CD4-positive, CD25-positive, alpha-beta regulatory T cell (primary cell): Measurements from ENCODE around the gene CCDC142. TPM values are rescaled to one million over a fixed set of nuclear protein-coding genes. Genes with fewer than 3 reads are reported as not detected.
A peak's percentile ranks its signal among the peaks of the same experiment; 100 is the strongest.
"Not testable (repeated sequence)": the region's sequence is repeated elsewhere in the genome, so short reads cannot be mapped to it uniquely, and the experiment has no call there.

Experiments
- ATAC-seq, 2 donors: fragments of 150-1000 bp; cut with Tn5 transposase; one replicate each; pipeline ENCODE4 v1.10.0; 2021; ENCODE audit warnings: low read depth in 2 of 2, moderate number of reproducible peaks in 2 of 2, moderate library complexity in 1 of 2
- DNase-seq, 3 donors: peaks; one replicate each; pipeline versions ENCODE4 v3.0.0 to v3.0.0-alpha.2; 2012 to 2022; ENCODE audit warnings: mixed read lengths in 1 of 3
- H3K27ac ChIP-seq: one replicate; pipeline ENCODE4 v1.7.0; 2013; ENCODE audit warnings: mild to moderate bottlenecking, low read length; ENCODE audit not compliant: insufficient read depth, poor library complexity, severe bottlenecking
- H3K27me3 ChIP-seq: one replicate; pipeline ENCODE4 v1.7.0; 2013; ENCODE audit warnings: low read length; ENCODE audit not compliant: control insufficient read depth, insufficient read depth
- H3K36me3 ChIP-seq: one replicate; pipeline ENCODE4 v1.7.0; 2013; ENCODE audit warnings: mild to moderate bottlenecking, low read length, moderate library complexity; ENCODE audit not compliant: control insufficient read depth, insufficient read depth
- H3K4me1 ChIP-seq: 2 replicates; pipeline ENCODE4 v1.7.0; 2013; ENCODE audit warnings: mild to moderate bottlenecking, low read length; ENCODE audit not compliant: insufficient read depth, control insufficient read depth, poor library complexity, severe bottlenecking
- H3K4me3 ChIP-seq: one replicate; pipeline ENCODE4 v1.7.0; 2013; ENCODE audit warnings: low read depth, mild to moderate bottlenecking, low read length, moderate library complexity
- H3K9me3 ChIP-seq, 2 experiments: 1 replicate in 1 of 2; 2 replicates in 1 of 2; pipeline ENCODE4 v1.7.0; 2013; ENCODE audit warnings: low read length in 2 of 2, mild to moderate bottlenecking in 1 of 2, moderate library complexity in 1 of 2; ENCODE audit not compliant: control insufficient read depth in 2 of 2
- H3K27ac Mint-ChIP-seq, 3 donors: one replicate each; pipeline ENCODE4 v1.8.0; 2020 to 2022; ENCODE audit warnings: mild to moderate bottlenecking in 3 of 3, mixed read lengths in 3 of 3, moderate library complexity in 2 of 3
- H3K27me3 Mint-ChIP-seq: one replicate; pipeline ENCODE4 v1.8.0; 2022; ENCODE audit warnings: mild to moderate bottlenecking, mixed read lengths
- H3K36me3 Mint-ChIP-seq: one replicate; pipeline ENCODE4 v1.8.0; 2020; ENCODE audit warnings: mixed read lengths
- H3K4me1 Mint-ChIP-seq, 4 donors: one replicate each; pipeline ENCODE4 v1.8.0; 2020 to 2022; ENCODE audit warnings: mixed read lengths in 4 of 4, mild to moderate bottlenecking in 1 of 4
- H3K4me3 Mint-ChIP-seq, 4 donors: one replicate each; pipeline ENCODE4 v1.8.0; 2020 to 2022; ENCODE audit warnings: mild to moderate bottlenecking in 4 of 4, mixed read lengths in 4 of 4, moderate library complexity in 3 of 4
- H3K9me3 Mint-ChIP-seq, 7 donors: one replicate each; pipeline ENCODE4 v1.8.0; 2020 to 2022; ENCODE audit warnings: mixed read lengths in 7 of 7, mild to moderate bottlenecking in 3 of 7, moderate library complexity in 2 of 7
- polyA plus RNA-seq, 4 donors: library from polyadenylated mRNA; unstranded; fragments of 300-500 nt; fragmentation: Illumina TruSeq; gene quantifications; one replicate each; pipeline ENCODE4 v1.2.3, GENCODE V29; 2021
- total RNA-seq: library from RNA; stranded (reverse); gene quantifications from one replicate; pipeline ENCODE4 v1.2.3, GENCODE V29; 2022

Gene CCDC142
- total and polyA plus RNA-seq, 5 donors from 2014 or later = 8.9 to 15.8 (median 10.7) TPM

DNA sequence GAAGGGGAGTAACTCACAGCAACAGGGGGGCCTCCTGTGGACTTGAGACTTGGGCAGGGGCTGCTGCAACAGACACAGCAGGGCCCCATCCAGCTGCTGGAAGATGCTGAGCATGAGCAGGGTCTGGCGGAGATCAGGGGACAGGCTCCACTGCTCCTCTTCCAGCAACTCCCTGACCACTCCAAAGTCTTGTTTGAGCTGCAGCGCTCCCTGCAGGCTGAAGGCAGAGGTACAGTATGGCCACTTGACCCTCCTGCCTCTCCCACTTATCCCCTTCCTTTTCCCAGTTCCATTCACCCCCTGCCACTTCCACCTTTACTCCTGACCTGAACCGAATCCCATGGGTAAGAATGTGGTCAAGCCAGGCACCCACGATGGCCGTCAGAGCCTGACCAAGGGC is 7.9 kb downstream of the CCDC142 start:
- Histone ChIP-seq H3K36me3 (peaks cover 22% of the 10 kb centered on the region), H3K4me1 (peaks cover 26% of the 10 kb centered on the region), H3K27me3 (no peaks in the 10 kb centered on the region), H3K4me3 (no peak overlapping the region), H3K9me3 (no peaks in the 10 kb centered on the region), H3K27ac (no peak overlapping the region)
- Mint-ChIP-seq H3K4me3 (peak overlapping the region in 2 of 4 donors; percentile 35 to 64), H3K4me1 (peaks cover 5 to 33% (median 20%) of the 10 kb centered on the region in 4 donors), H3K27me3 (peaks cover 5% of the 10 kb centered on the region), H3K36me3 (peaks cover 26% of the 10 kb centered on the region), H3K27ac (no peak overlapping the region), H3K9me3 (peaks cover 0 to 2% (median 0%) of the 10 kb centered on the region in 7 donors)
- DNase-seq (no peak), ATAC-seq (no peak)

DNA sequence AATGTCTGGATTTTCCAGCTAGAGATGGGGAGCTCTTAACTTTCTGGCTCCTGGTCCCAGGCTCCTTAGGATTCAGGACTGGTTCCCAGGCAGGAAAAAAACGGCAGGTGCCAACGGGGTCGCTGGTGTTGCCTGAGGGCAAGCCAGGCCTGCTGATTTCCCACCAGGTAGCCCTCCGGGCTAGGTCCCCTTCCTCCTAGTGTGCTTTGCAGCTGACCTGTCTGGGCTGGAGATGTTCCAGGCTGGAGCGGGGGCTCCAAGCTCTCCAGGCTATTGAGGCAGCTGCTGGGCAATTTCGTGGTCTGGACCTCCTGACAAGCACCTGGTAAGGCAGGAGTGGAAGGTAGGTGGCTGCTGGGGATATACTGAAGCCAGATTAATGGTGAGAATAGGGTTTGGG is 8.3 kb downstream of the CCDC142 start:
- H3K9me3 ChIP-seq = no peaks in the 10 kb centered on the region
- no peaks in the 10 kb centered on the region for H3K27me3 ChIP-seq
- peaks cover 26% of the 10 kb centered on the region for H3K4me1 ChIP-seq
- Mint-ChIP-seq H3K36me3 (peaks cover 24% of the 10 kb centered on the region), H3K27ac (no peak overlapping the region), H3K27me3 (peaks cover 5% of the 10 kb centered on the region), H3K4me3 (peak overlapping the region in 1 of 4 donors; percentile 66), H3K4me1 (peaks cover 5 to 31% (median 18%) of the 10 kb centered on the region in 4 donors), H3K9me3 (peaks cover 0 to 2% (median 0%) of the 10 kb centered on the region in 7 donors)
- H3K4me3 ChIP-seq = no peak overlapping the region
- H3K36me3 ChIP-seq = peaks cover 20% of the 10 kb centered on the region
- ATAC-seq (no peak), DNase-seq (no peak)
- H3K27ac ChIP-seq = no peak overlapping the region

DNA sequence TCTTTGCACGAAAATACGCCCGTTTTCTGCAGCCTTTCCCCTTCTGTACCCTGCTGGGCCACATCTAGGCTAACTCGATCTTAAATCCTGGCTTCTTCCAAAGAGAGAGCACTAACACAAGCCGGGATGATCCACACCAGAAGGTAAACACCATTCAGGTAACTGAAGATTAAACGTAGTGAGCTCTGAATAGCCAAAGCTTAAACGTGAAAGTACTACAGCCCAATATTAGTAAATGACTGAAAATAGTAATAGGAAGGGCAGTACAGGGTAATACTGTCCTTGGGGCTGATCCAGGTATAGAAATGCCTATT is 9.9 kb downstream of the CCDC142 start:
- ATAC-seq (no peak), DNase-seq (no peak)
- peak overlapping the region; percentile 97 to 99 (median 99) for H3K27ac Mint-ChIP-seq
- H3K9me3 Mint-ChIP-seq = peaks cover 0 to 2% (median 0%) of the 10 kb centered on the region in 7 donors
- Histone ChIP-seq H3K36me3 (peaks cover 19% of the 10 kb centered on the region), H3K27me3 (no peaks in the 10 kb centered on the region), H3K27ac (peak overlapping the region; percentile 92), H3K4me3 (peak overlapping the region; percentile 92), H3K9me3 (no peaks in the 10 kb centered on the region), H3K4me1 (peaks cover 26% of the 10 kb centered on the region)
- peaks cover 5% of the 10 kb centered on the region for H3K27me3 Mint-ChIP-seq
- H3K36me3 Mint-ChIP-seq = peaks cover 21% of the 10 kb centered on the region
- H3K4me1 Mint-ChIP-seq = peaks cover 5 to 28% (median 17%) of the 10 kb centered on the region in 4 donors
- peak overlapping the region; percentile 92 to 98 (median 94) for H3K4me3 Mint-ChIP-seq

DNA sequence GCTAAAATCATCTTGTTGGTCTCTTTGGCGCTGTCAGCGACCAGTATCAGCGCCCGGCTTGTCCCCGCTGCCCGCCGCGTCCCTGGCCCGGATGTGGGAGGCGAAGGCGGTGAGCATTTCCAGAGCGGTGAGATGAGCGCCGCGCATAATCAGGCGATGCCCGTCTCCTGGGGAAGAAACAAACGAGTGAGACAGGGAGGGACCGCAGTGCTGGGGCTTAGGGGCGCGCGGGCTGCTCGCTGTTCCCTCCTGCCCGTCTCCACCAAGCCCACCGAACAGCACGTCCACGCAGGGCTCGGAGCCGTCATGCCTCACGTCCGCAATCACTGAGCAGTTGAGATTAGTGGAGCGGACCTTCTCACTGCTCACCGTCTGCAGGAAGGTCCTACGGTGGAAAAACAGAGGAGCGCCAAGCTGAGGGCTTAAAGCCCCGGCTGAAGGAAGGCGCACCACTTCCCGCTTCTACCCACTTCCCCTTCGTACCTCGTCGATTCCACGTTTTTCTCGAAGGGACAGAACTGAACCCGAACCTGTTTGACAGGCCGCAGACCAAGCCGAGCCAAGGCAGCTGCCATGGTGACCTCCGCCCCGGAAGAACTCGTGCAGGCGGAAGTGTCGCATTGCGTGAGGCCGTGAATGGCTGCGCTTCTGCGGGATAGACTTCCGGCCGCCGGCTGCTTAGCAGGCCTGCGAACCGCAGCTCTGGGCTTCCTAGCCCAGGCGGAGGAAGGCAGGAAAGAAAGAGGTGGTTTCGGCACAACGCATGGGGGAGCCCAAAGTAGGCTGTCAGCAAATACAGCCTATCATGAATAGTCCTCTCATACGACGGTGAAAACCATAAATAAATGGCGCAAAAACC is 10.5 kb downstream of the CCDC142 start, which contains the start of gene MRPL53:
MRPL53 (minus strand) TSS at position 595 of the 859 bp plus-strand sequence; CDS start at position 575, 20 bp downstream.
- H3K4me3 ChIP-seq = peak within 1 kb of the TSS; percentile 92
- Mint-ChIP-seq H3K27me3 (peaks cover 5% of the 10 kb centered on the region), H3K36me3 (peaks cover 17% of the 10 kb centered on the region), H3K9me3 (peaks cover 0 to 2% (median 0%) of the 10 kb centered on the region in 7 donors), H3K4me3 (peak within 1 kb of the TSS; percentile 92 to 98 (median 94)), H3K4me1 (peaks cover 5 to 28% (median 15%) of the 10 kb centered on the region in 4 donors), H3K27ac (peak within 1 kb of the TSS; percentile 97 to 99 (median 99))
- no peaks in the 10 kb centered on the region for H3K27me3 ChIP-seq
- H3K9me3 ChIP-seq = no peaks in the 10 kb centered on the region
- peaks cover 26% of the 10 kb centered on the region for H3K4me1 ChIP-seq
- peaks cover 15% of the 10 kb centered on the region for H3K36me3 ChIP-seq
- ATAC-seq = peak; percentile 94
- peak; percentile 94 to 98 (median 95) for DNase-seq
- H3K27ac ChIP-seq = peak within 1 kb of the TSS; percentile 92

DNA sequence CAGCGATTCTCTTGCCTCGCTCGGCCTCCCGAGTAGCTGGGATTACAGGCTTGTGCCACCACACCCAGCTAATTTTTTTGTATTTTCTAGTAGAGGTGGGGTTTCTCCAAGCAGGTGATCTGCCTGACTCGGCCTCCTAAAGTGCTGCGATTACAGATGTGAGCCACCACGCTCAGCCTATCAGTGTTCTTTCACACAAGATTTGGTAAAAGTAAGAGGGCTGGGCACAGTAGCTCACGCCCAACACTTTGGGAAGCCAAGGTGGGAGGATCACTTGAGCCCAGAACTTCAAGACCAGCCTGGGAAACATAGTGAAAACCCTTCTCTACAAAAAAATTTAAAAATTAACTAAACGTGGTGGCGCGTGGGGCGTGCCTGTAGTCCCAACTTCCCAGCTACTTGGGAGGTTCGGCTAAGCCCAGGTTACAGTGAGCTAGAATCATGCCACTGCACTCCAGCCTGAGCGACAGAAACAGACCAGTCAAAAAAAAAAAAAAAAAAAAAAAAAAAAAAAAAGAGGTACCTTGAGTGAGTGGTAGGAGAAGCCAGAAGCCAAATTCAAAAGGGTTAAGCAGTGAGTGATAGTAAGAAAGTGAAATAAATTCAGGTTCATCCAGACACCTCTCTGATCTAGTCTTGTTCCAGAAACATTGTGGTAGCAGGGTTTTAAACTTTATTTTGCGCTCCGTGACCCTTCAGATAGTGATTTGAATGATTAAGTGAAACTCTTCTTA is 11.3 kb downstream of the CCDC142 start:
- H3K27ac Mint-ChIP-seq = peak overlapping the region; percentile 97 to 99 (median 99)
- H3K36me3 Mint-ChIP-seq = peaks cover 16% of the 10 kb centered on the region
- DNase-seq (no peak), ATAC-seq (no peak)
- peaks cover 0 to 2% (median 0%) of the 10 kb centered on the region in 7 donors for H3K9me3 Mint-ChIP-seq
- Histone ChIP-seq H3K9me3 (no peaks in the 10 kb centered on the region), H3K27ac (peak overlapping the region; percentile 92), H3K27me3 (no peaks in the 10 kb centered on the region), H3K4me1 (peaks cover 26% of the 10 kb centered on the region), H3K4me3 (peak overlapping the region; percentile 92), H3K36me3 (peaks cover 15% of the 10 kb centered on the region)
- H3K4me3 Mint-ChIP-seq = peak overlapping the region; percentile 92 to 98 (median 94)
- H3K27me3 Mint-ChIP-seq = peaks cover 5% of the 10 kb centered on the region
- peaks cover 5 to 28% (median 15%) of the 10 kb centered on the region in 4 donors for H3K4me1 Mint-ChIP-seq

DNA sequence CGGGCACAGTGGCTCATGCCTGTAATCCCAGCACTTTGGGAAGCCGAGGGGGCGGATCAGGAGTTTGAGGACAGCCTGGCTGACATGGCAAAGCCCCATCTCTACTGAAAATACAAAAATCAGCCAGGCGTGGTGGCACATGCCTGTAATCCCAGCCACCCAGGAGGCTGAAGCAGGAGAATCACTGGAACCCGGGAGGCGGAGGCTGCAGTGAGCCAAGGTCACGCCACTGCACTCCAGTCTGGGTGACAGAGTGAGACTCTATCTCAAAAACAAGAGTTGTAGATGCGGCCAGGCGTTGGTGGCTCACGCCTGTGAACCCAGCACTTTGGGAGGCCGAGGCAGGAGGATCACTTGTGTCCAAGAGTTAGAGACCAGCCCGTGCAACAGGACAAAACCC is 12.1 kb downstream of the CCDC142 start:
- H3K27ac ChIP-seq = not testable (repeated sequence)

DNA sequence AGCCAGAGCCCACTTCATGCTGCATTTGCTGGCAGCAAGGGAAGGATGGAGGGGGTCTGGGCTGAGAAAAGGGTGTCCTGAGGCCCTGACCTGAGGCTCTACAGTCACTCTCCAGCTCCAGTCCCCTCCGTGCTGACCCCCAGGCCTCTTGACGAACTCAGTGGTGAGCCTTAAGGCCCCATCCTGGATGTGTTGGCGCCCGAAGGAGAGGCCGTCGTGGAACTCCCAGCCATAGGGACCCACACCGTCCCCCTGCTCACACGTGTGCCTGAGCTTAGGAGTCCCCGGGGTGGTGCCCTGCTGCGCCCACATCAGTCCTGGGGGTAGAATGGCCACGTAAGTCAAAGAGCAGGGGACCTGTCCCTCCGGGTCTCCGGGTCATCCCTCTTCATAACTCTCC is 18.4 kb downstream of the CCDC142 start:
- Mint-ChIP-seq H3K36me3 (no peaks in the 10 kb centered on the region), H3K9me3 (no peaks in the 10 kb centered on the region), H3K4me3 (peak overlapping the region; percentile 88 to 98 (median 97)), H3K4me1 (peaks cover 0 to 38% (median 13%) of the 10 kb centered on the region in 4 donors), H3K27ac (peak overlapping the region in 2 of 3 donors; percentile 62 to 98), H3K27me3 (no peaks in the 10 kb centered on the region)
- peak overlapping the region; percentile 53 for H3K4me3 ChIP-seq
- no peaks in the 10 kb centered on the region for H3K9me3 ChIP-seq
- H3K27ac ChIP-seq = peak overlapping the region; percentile 79
- peaks cover 6% of the 10 kb centered on the region for H3K36me3 ChIP-seq
- DNase-seq (no peak), ATAC-seq (no peak)
- no peaks in the 10 kb centered on the region for H3K27me3 ChIP-seq
- peaks cover 16% of the 10 kb centered on the region for H3K4me1 ChIP-seq

More for the DNA sequence above, 12.1 kb downstream of the CCDC142 start:
- H3K36me3 Mint-ChIP-seq = peaks cover 16% of the 10 kb centered on the region
- not testable (repeated sequence) for H3K9me3 ChIP-seq, H3K27me3 Mint-ChIP-seq, H3K27me3 ChIP-seq, DNase-seq, H3K9me3 Mint-ChIP-seq, H3K4me3 ChIP-seq, ATAC-seq
- peak overlapping the region in 2 of 3 donors; percentile 76 to 84 for H3K27ac Mint-ChIP-seq
- peaks cover 15% of the 10 kb centered on the region for H3K36me3 ChIP-seq
- H3K4me3 Mint-ChIP-seq = peak overlapping the region; percentile 69 to 83 (median 74)
- peaks cover 5 to 32% (median 19%) of the 10 kb centered on the region in 4 donors for H3K4me1 Mint-ChIP-seq
- H3K4me1 ChIP-seq = peaks cover 30% of the 10 kb centered on the region
